Measurements from ENCODE around the gene OR5K3.

The OR5K3 gene

DNA sequence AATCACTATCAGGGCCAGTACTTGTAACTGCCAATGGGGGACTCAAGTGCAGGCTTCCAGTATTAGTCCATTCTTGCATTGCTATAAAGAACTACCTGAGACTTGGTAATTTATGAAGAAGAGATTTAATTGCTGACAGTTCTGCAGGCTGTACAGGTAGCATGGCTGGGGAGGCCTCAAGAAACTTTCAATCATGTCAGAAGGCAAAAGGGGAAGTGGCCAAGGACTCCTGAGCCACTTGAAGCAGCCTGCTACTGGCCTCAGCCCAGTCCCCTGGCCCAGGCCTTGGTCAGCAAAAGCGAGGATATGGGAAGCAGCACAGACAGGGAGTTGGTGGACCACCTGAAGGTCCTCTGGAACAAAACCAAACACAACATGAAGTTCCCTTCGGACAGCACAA, 43.3 kb downstream of the OR5K3 start:
- DNase-seq (ENCODE audit: low read depth, low spot score), result no peak

DNA sequence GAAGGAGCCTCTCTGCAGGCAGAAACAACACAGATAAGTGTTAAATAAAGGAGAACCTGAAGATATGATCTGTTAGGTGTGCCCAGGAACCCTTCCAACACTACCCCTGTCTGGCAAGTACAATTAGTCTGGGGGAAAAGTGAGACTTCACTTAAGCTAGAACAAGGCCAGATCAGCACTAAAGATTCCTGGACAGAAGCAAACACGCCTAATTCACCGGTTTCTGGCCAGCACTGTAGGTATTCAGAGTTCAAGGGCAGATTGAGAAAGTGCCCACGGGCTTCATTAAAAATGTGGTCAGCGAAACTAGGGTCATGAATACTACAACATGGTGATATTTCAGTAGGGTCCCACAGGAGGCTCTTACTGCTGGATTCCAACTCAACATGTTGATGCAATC, 43.9 kb downstream of the OR5K3 start:
- no peak for DNase-seq (ENCODE audit: low read depth, low spot score)

DNA sequence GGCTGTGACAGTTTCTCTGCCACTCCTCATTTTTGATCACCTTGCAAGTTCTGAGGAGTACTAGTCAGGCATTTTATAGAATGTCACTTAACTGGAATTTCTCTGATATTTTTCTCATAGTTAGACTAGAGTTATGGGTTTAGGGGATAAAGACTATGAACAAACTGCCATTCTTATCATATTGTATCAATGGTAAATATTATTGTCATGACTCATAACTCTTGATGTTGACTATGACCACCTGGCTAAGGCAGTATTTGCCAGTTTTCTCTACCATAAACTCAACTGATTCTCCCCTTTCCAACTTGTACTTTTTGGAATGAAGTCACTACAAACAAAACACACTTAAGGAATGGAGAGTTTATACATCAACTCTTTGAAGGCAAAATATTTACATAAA, 49.8 kb downstream of the OR5K3 start:
- DNase-seq (ENCODE audit: low read depth, low spot score), result no peak
